Skeletal muscle satellite cell (primary cell): Measurements from ENCODE around the gene KRT33B.

Source experiments
- H3K27me3 ChIP-seq: 2 replicates; pipeline ENCODE4 v1.7.0; 2013; ENCODE audit warnings: low read length; ENCODE audit not compliant: control insufficient read depth, insufficient read depth
- H3K36me3 ChIP-seq: 2 replicates; pipeline ENCODE4 v1.7.0; 2013; ENCODE audit warnings: mild to moderate bottlenecking, control low read depth, low read length; ENCODE audit not compliant: insufficient read depth
- H3K4me1 ChIP-seq: 2 replicates; pipeline ENCODE4 v1.7.0; 2013; ENCODE audit warnings: low read length; ENCODE audit not compliant: control insufficient read depth, insufficient read depth
- H3K4me2 ChIP-seq: 2 replicates; pipeline ENCODE4 v1.7.0; 2013; ENCODE audit warnings: mild to moderate bottlenecking, low read length
- H3K4me3 ChIP-seq: 2 replicates; pipeline ENCODE4 v1.7.0; 2013; ENCODE audit warnings: low read length
- H3K9ac ChIP-seq: 2 replicates; pipeline ENCODE4 v1.7.0; 2013; ENCODE audit warnings: mild to moderate bottlenecking, low read depth, low read length, moderate library complexity
- H3K9me3 ChIP-seq: replicated peaks from 2 replicates; pipeline ENCODE4 v1.7.0; 2013; ENCODE audit warnings: mild to moderate bottlenecking, control low read depth, low read length

The KRT33B gene

DNA sequence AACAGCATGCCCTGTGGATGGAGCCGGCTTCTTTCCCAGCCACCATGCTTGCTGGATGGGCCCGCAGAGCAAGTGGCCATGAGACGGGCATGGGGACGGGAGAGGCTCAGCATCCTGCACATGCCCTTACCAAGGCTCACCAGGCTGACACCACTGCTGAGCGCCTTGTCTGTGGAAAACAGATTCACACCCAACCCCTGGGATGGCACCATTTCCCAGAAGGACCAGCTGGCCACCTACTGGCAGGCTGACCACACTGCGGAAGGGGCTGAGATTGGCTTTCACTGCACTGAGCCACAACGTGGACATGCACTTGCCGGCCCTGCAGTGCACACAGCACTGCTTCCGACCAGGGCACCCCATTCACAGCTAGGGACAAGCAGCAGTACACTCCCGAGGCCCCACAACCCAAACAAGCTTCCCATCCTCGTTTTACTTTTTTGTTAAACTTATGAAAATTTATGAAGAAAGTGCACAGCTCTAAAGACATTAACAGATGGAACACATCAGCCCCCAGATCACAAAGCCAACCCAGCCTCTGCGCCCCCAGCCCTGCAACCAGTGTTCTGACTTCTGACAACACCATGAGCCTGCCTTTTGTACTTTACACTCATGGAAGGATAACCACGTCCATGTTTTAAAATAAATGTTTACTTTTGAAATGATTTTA lies 40.2 kb downstream of the KRT33B start:
- H3K9ac ChIP-seq, result no peak overlapping the region
- no peaks in the 10 kb centered on the region for H3K4me1 ChIP-seq
- no peak overlapping the region for H3K4me2 ChIP-seq
- no peaks in the 10 kb centered on the region for H3K36me3 ChIP-seq
- no peaks in the 10 kb centered on the region for H3K27me3 ChIP-seq
- no peak overlapping the region for H3K4me3 ChIP-seq
- no peaks in the 10 kb centered on the region for H3K9me3 ChIP-seq

DNA sequence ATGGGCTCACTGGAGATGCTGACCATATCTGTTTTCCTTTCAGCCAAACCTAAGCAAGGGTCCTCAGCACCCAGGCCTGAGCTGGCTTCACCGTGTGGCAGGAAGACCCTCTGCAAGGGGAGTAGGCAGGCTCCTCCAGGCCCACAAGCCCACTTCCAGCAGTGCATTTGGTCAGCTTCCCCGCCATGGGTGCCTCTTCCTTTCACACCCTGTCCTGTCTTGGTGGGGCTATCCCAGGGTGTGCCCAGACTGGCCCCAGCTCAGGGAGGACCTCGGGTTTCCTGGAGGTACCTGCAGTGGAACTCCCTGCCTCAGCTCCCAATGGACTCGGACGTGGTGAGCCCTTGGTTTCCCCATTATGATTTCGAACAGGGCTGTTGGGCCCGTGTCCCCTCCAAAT lies 41.4 kb downstream of the KRT33B start:
- no peaks in the 10 kb centered on the region for H3K27me3 ChIP-seq
- no peaks in the 10 kb centered on the region for H3K9me3 ChIP-seq
- H3K4me3 ChIP-seq, result no peak overlapping the region
- no peak overlapping the region for H3K4me2 ChIP-seq
- H3K9ac ChIP-seq, result no peak overlapping the region
- H3K4me1 ChIP-seq, result no peaks in the 10 kb centered on the region
- H3K36me3 ChIP-seq, result no peaks in the 10 kb centered on the region

DNA sequence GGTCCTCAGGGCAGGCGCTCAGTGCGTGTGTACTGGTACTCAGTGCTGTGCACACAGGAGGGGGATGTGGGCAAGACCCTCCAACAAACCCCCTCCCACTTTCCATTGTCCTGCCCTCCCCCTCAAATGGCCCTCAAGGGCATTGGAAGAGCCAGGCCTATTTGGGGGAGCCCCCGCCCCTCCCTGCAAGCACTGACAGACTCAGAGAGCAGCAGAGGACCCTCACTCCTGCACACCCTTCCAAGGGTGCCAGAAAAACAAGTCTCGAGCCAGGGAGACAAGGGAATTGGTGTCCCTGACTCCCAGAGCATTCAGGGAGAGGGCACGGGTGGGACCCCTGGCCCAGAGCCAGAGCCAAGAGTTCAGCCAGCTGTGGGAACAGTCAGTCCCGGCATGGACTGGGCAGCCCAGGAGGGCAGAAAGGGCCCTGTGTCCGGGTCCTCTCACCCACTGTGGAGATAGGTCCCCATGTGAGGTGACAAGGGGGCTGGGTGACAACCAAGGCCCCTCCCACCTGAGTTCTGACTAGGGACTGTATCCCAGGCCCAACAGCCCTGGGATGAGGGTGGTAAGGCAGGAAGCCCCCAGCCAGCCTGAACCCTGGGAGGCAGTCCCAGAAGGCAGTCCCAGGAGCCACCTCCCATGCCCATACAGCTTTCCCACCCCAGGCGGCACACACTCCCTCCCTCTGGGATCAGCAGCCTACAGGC lies 42.0 kb downstream of the KRT33B start:
- Histone ChIP-seq H3K4me3 (no peak overlapping the region), H3K4me2 (no peak overlapping the region), H3K36me3 (no peaks in the 10 kb centered on the region), H3K27me3 (no peaks in the 10 kb centered on the region), H3K9me3 (no peaks in the 10 kb centered on the region), H3K9ac (no peak overlapping the region), H3K4me1 (no peaks in the 10 kb centered on the region)

DNA sequence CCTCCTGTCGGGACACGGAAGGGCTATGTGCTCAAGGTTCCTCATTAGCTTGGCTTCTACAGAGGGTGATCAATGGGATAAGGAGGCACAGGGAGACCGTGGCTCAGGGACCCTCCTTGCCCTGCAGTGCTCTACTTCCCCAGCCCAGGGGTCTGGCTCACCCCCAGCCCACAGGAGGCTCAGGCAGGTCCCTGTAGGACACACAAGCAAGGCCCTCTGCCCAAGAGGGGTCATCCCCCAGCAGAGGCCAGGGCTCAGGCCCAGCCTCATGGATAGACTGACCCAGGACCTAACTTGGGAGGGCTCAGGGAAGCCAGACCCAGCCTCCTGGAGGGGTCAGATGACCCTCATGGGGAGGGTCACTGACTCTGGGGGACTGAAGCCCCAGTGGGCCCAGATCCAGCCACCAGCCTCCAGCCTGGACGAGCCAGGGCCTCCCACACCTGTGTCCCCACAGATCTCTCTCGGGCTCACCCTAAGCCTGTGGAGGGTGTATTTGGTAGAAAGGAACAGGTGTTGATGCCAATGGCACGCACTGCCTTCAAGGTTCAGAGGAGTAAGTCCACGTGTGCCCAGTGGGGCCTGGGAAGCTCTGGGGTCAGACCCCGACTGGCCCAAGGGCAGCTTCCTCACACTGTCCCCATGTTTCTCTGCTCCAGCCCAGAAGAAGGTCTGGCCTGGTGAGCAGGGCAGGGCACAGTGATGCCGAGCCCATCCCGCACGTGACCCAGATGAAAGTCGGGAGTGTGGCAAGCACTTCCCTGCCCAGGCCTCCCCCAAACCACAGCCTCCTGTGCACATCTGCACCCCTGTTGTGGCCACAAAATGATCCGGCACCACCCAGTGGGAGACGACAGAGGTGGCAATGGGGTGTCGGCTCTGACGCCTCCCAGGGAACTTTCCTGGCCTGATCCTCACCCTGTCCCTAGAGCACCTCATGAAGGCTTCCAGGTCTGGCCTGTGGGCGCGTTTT lies 43.2 kb downstream of the KRT33B start:
- Histone ChIP-seq H3K4me3 (no peak overlapping the region), H3K27me3 (no peaks in the 10 kb centered on the region), H3K9ac (no peak overlapping the region), H3K4me1 (no peaks in the 10 kb centered on the region), H3K4me2 (no peak overlapping the region), H3K36me3 (no peaks in the 10 kb centered on the region), H3K9me3 (no peaks in the 10 kb centered on the region)

DNA sequence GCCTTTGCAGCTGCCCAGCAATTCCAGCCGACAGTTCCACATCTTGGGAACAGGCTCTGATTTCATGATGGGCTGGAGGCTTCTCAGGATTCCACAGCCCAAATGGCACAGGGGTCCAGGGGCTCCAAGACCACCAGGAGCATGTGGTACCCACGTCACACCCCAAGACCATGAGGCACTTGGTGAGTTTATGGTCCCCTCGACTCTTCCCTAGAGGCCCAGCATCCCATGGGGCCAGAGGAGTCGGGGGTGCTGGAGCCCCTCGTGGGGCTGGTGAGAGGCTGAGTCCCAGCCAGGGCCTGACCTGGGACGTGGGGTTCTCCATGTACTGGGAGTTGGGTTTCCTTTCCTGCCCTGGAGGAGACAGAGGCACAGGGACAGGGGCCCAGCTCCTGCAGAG lies 44.0 kb downstream of the KRT33B start:
- no peaks in the 10 kb centered on the region for H3K9me3 ChIP-seq
- H3K36me3 ChIP-seq, result no peaks in the 10 kb centered on the region
- H3K9ac ChIP-seq, result no peak overlapping the region
- H3K4me2 ChIP-seq, result no peak overlapping the region
- no peaks in the 10 kb centered on the region for H3K27me3 ChIP-seq
- no peak overlapping the region for H3K4me3 ChIP-seq
- H3K4me1 ChIP-seq, result no peaks in the 10 kb centered on the region

DNA sequence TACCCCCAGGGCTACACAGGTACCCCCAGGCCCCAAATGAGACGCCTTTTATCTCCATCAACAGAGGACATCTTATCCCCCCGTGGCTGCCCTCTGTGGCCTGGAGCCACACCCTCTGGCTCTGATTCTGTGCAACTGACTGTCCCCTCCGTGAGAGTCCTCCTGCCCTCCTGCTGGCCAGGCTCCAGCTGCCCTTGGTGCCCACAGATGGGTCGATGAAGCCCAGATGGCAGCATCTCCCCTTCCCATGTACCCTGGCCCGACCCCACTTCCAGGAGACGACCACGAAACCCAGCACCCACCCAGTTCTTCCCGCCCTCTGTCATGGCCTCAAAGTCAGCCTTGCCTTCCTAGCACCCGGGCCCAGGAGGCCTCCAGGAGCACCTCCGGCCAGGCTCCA lies 44.5 kb downstream of the KRT33B start:
- H3K9me3 ChIP-seq, result no peaks in the 10 kb centered on the region
- no peak overlapping the region for H3K4me3 ChIP-seq
- H3K4me1 ChIP-seq, result no peaks in the 10 kb centered on the region
- H3K36me3 ChIP-seq, result no peaks in the 10 kb centered on the region
- H3K27me3 ChIP-seq, result no peaks in the 10 kb centered on the region
- no peak overlapping the region for H3K4me2 ChIP-seq
- no peak overlapping the region for H3K9ac ChIP-seq

DNA sequence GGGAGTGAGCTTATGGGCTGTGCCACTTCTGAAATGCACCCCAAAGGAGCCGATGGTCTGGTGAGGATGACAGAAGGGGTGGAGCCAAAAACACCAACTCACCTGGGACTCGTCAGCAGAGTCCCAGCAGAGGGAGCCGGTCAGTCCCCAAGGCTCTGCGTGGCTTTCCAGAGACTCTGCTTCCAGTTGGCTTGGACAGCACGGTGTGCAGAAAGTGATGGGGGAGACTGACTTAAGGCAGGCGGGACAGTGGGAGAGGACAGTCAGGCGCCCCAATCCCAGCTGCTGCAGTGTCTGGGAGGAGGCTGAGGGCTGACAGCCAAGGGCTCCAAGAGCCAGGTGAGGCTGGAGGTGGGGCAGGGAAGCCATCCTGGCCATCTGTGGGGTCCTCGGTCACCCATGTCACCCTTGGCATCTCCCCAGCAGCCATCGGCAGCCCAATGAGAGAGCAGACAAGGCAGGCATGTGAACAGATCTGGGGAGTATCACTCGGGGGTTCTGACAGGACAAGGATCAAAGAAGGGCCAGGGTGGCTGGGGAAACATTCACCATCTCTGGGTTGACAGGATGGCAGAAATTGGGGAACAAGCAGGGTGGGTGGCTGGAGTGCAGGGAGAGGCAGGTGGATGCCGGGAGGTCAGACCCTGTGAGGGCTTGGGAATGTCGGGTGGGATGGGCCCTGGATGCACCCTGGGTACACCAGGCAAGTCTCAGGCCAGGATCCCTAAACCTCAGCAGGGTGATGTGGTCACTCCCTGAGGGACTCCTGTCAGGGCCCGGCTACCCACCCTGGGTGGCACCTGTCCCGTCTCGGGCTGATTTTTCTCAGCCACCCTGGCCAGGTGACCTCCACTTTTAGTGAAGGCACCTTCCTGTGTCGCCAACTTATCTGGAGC lies 45.2 kb downstream of the KRT33B start:
- H3K27me3 ChIP-seq, result no peaks in the 10 kb centered on the region
- no peaks in the 10 kb centered on the region for H3K36me3 ChIP-seq
- H3K9ac ChIP-seq, result no peak overlapping the region
- H3K4me1 ChIP-seq, result no peaks in the 10 kb centered on the region
- no peak overlapping the region for H3K4me2 ChIP-seq
- H3K9me3 ChIP-seq, result no peaks in the 10 kb centered on the region
- H3K4me3 ChIP-seq, result no peak overlapping the region

DNA sequence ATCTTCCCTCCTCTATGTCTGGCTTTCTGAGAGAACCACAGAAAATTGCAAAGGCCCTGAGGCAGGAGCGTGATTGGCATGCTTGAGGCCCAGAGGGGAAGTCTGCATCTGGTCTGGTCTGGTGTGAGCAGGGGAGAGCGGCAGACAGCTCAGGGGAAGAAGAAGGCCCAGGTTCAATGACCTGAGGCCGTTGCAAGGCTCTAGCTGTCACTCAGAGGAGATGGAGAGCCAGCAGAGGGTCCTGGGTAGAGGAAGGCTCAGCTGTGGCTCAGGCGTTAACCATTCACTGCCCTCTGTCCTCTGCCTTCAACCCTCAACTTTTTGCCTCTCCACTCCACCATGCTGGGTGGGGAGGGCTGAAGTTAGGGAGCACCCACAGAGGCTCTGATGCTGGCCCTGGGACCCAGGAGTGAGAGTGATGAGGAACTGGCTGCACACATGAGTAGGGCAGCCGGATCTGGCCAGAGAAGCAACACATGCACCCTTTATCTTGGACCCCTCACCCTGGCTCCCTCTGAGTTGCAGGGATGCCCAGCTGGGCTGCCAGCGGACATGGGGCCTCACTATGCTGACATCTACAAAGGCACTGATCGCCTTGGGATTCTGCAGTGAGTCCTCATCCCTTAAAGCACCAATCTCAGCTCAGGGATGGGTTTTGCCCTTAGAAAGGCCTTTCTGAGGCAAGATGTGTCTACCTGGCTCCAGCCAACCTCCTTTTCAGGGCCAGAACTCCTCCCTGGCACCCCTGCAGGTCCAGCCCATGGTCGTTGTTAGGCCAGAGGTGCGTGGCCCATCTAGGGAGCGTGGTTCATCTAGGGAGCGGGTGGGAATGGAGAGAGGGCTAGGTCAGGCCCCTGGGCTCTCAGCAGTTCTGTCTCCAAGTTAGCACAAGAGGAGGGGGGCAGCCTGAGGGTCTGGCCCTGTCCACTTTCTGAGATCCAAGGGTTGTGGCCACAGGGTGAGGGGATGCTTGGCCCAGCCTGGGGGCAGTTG lies 46.4 kb downstream of the KRT33B start:
- Histone ChIP-seq H3K4me3 (no peak overlapping the region), H3K9me3 (no peaks in the 10 kb centered on the region), H3K27me3 (no peaks in the 10 kb centered on the region), H3K36me3 (no peaks in the 10 kb centered on the region), H3K4me2 (no peak overlapping the region), H3K9ac (no peak overlapping the region), H3K4me1 (no peaks in the 10 kb centered on the region)

DNA sequence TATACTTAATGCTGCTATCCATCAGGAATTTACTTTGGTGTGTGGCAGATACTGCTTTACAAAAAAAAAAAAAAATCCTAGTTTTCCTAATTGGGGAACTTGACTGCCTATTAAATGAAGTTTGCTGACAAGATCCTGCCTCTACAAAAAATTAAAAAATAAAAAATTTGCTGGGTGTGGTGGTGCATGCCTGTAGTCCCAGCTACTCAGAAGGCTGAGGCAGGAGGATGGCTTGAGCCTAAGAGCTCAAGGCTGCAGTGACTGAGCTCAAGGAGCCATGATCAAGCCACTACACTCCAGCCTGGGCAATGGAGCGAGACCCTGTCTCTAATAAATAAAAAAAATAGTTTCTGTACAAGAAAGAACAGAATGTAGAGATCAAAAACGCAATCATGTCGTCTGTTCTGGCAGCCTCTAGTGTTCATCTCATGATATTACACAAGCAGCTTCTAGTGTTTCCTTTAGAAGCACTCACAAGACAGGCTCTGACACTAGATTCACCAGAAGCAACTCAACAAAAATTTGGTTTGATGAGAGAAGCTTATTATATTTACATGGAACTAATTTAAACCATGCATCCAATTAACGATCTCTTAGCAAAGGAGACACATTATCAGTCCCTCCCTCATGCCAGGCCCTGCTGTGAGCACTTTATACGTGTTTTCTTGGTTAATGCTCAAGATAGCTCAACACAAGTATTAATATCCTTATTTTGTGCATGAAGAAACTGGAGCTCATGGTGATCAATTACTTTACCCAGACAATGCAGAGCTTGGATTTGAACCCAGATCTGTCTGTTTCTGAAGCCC lies 47.3 kb downstream of the KRT33B start:
- peak overlapping the region; percentile 22 for H3K9ac ChIP-seq
- no peaks in the 10 kb centered on the region for H3K27me3 ChIP-seq
- no peaks in the 10 kb centered on the region for H3K4me1 ChIP-seq
- no peaks in the 10 kb centered on the region for H3K36me3 ChIP-seq
- H3K9me3 ChIP-seq, result no peaks in the 10 kb centered on the region
- no peak overlapping the region for H3K4me2 ChIP-seq
- H3K4me3 ChIP-seq, result no peak overlapping the region
